Measurements from ENCODE around the gene F2RL1.
A peak's percentile ranks its signal among the peaks of the same experiment; 100 is the strongest.

GRCh38 chr5:76855961-76856360 is 37.1 kb downstream of the F2RL1 start:
- TF ChIP-seq POLR2A (IDR thresholded peaks at IDR 0.05) (no peak), CTCF (IDR thresholded peaks at IDR 0.05) (no peak), POLR2AphosphoS5 (IDR thresholded peaks at IDR 0.05) (peak; percentile 26 to 37)
